ENCODE data around the gene IPP. TPM values are rescaled to one million over a fixed set of nuclear protein-coding genes. Genes with fewer than 3 reads are reported as not detected.
"Not testable (repeated sequence)": the region's sequence is repeated elsewhere in the genome, so short reads cannot be mapped to it uniquely, and the experiment has no call there.

The IPP gene
- total RNA-seq, 4 donors from 2014 or later: 12.8 to 36.4 (median 15.8) TPM

DNA sequence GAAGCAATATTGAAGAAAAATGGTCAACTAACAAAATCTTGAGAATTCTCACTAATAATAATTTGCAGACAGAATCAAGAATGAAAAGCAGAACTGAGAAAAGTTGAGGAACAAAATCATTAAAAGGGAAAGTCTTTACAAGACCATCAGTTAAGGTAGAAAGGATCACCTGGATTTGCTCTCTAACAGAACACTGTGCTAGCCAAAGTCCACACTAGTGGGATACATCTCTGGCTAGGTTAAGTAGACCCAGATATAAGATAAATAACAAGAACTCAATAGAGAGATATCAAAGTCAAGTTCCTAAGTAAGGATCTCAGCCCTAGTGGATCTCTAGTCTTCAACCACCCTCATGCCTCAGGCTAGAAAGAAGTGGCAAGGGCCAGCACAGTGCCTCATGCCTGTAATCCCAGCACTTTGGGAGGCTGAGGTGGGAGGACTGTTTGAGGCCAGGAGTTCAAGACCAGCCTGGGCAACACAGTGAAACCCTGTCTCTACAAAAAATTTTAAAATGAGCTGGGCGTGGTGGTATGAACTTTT, 19.6 kb downstream of the IPP start:
- no peak overlapping the region for H3K27ac ChIP-seq
- WGBS, 2 donors (ENCODE audit: low coverage in 1 of 2): 100% methylated on average over 1 of the region's 1 CpG
- H3K4me3 ChIP-seq: no peak overlapping the region
- peaks cover 0 to 23% (median 5%) of the 10 kb centered on the region in 4 donors for H3K36me3 ChIP-seq
- no peaks in the 10 kb centered on the region for H3K4me1 ChIP-seq
- H3K9me3 ChIP-seq: no peaks in the 10 kb centered on the region
- TF ChIP-seq, protein P1, sequence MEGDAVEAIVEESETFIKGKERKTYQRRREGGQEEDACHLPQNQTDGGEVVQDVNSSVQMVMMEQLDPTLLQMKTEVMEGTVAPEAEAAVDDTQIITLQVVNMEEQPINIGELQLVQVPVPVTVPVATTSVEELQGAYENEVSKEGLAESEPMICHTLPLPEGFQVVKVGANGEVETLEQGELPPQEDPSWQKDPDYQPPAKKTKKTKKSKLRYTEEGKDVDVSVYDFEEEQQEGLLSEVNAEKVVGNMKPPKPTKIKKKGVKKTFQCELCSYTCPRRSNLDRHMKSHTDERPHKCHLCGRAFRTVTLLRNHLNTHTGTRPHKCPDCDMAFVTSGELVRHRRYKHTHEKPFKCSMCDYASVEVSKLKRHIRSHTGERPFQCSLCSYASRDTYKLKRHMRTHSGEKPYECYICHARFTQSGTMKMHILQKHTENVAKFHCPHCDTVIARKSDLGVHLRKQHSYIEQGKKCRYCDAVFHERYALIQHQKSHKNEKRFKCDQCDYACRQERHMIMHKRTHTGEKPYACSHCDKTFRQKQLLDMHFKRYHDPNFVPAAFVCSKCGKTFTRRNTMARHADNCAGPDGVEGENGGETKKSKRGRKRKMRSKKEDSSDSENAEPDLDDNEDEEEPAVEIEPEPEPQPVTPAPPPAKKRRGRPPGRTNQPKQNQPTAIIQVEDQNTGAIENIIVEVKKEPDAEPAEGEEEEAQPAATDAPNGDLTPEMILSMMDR (IDR thresholded peaks at IDR 0.05): no peak
- no peak for TF ChIP-seq POLR2AphosphoS5 (IDR thresholded peaks at IDR 0.05)
- TF ChIP-seq POLR2A (IDR thresholded peaks at IDR 0.05): no peak
- TF ChIP-seq EP300 (IDR thresholded peaks at IDR 0.05; ENCODE audit: low read depth): no peak
- no peak for DNase-seq
- in situ Hi-C loops (cut with MboI; ENCODE audit: low pct_ligation_motif_present in 1 of 4, low pct_unique_long_range_greater_than_20kb in 1 of 4, low sequenced_read_pairs in 3 of 4): no loop called here
- H3K27me3 ChIP-seq: no peaks in the 10 kb centered on the region
- intact Hi-C loops (cut with DNase I; ENCODE audit: low total_unique reads): no loop called here

GRCh38 chr1:45730075-45730779, 20.2 kb downstream of the IPP start:
- no peaks in the 10 kb centered on the region for H3K9me3 ChIP-seq
- H3K4me3 ChIP-seq: no peak overlapping the region
- in situ Hi-C loops (cut with MboI; ENCODE audit: low pct_ligation_motif_present in 1 of 4, low pct_unique_long_range_greater_than_20kb in 1 of 4, low sequenced_read_pairs in 3 of 4): no loop called here
- intact Hi-C loops (cut with DNase I; ENCODE audit: low total_unique reads): no loop called here
- H3K4me1 ChIP-seq: no peaks in the 10 kb centered on the region
- 69 to 82% methylated on average over 3 of the region's 3 CpGs for WGBS, 2 donors (ENCODE audit: low coverage in 1 of 2)
- no peak overlapping the region for H3K27ac ChIP-seq
- no peak for DNase-seq
- TF ChIP-seq POLR2AphosphoS5 (IDR thresholded peaks at IDR 0.05) (no peak), POLR2A (IDR thresholded peaks at IDR 0.05) (no peak), EP300 (IDR thresholded peaks at IDR 0.05; ENCODE audit: low read depth) (no peak)
- TF ChIP-seq, protein P1 (IDR thresholded peaks at IDR 0.05): no peak
- no peaks in the 10 kb centered on the region for H3K27me3 ChIP-seq
- H3K36me3 ChIP-seq: peaks cover 0 to 23% (median 5%) of the 10 kb centered on the region in 4 donors

GRCh38 chr1:45726007-45726406, 24.4 kb downstream of the IPP start:
- intact Hi-C loops (cut with DNase I; ENCODE audit: low total_unique reads); H3K27ac ChIP-seq; in situ Hi-C loops (cut with MboI; ENCODE audit: low pct_ligation_motif_present in 1 of 4, low pct_unique_long_range_greater_than_20kb in 1 of 4, low sequenced_read_pairs in 3 of 4); H3K4me1 ChIP-seq; H3K4me3 ChIP-seq; DNase-seq; H3K27me3 ChIP-seq; H3K9me3 ChIP-seq: not testable (repeated sequence)
- 98 to 99% methylated on average over 7 to 9 of the region's 9 CpGs for WGBS, 2 donors (ENCODE audit: low coverage in 1 of 2)
- peaks cover 0 to 28% (median 5%) of the 10 kb centered on the region in 4 donors for H3K36me3 ChIP-seq

DNA sequence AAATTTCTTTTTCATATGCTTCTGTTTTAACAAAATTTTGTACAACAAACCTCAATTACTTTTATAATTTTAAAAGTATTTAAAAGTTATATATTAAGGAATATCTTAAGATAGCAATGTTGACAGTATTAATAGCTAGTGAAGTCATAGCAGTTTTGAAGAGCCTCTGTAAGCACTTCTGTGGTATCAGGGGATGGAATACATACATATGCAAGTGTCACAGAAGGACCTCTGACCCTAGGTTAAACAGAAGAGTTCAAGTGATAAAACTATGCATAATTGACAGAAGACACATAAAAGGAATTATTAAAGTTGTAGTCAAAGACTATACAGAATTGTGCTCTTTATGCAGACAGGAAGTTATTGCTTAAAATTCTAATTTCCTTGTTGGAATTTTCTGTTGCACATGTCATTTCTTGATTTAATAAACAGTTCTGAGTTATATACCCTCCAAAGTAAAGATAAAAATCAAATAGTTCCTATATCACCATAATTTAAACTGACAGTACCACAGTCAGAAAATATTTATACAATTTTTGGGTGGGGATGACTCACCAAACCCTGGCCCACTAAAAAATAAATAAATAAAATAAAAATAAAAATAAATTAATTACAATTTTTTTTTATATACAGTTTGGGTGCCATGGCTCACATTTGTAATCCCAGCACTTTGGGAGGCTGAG, 27.1 kb downstream of the IPP start:
- peaks cover 0 to 14% (median 3%) of the 10 kb centered on the region in 4 donors for H3K36me3 ChIP-seq
- intact Hi-C loops (cut with DNase I; ENCODE audit: low total_unique reads): no loop called here

More for the DNA sequence above, 27.1 kb downstream of the IPP start:
- Histone ChIP-seq H3K9me3 (no peaks in the 10 kb centered on the region), H3K4me1 (no peaks in the 10 kb centered on the region), H3K27me3 (no peaks in the 10 kb centered on the region), H3K4me3 (no peak overlapping the region), H3K27ac (no peak overlapping the region)
- in situ Hi-C loops (cut with MboI; ENCODE audit: low pct_ligation_motif_present in 1 of 4, low pct_unique_long_range_greater_than_20kb in 1 of 4, low sequenced_read_pairs in 3 of 4): no loop called here
- TF ChIP-seq EP300 (IDR thresholded peaks at IDR 0.05; ENCODE audit: low read depth) (no peak), POLR2AphosphoS5 (IDR thresholded peaks at IDR 0.05) (no peak), POLR2A (IDR thresholded peaks at IDR 0.05) (no peak)
- TF ChIP-seq, protein P1 (IDR thresholded peaks at IDR 0.05): no peak
- no peak for DNase-seq
